Ovary (tissue), 3 donors: ENCODE measurements around the gene MEG3.

Source experiments
- CTCF ChIP-seq, 3 donors: fragments of 450-650 bp in 2 of 3; fragments of 200-600 bp in 1 of 3; IDR thresholded peaks; one replicate each; pipeline versions ENCODE4 v1.5.1 to v1.8.0; 2016 to 2022; ENCODE audit warnings: antibody characterized with exemption in 3 of 3, mild to moderate bottlenecking in 1 of 3
- POLR2A ChIP-seq: fragments of 450-650 bp; IDR thresholded peaks from one replicate; pipeline ENCODE4 v1.6.1; 2017; ENCODE audit warnings: antibody characterized with exemption, mild to moderate bottlenecking, moderate library complexity
- donor health status: DM: no; HTN: no; CAD: no.

- TF ChIP-seq CTCF (IDR thresholded peaks at IDR 0.05): no peak
- TF ChIP-seq POLR2A: no peak
Observed at GRCh38 chr14:100822532-100823296, 3.2 kb upstream of the MEG3 start.
